Astrocyte of the cerebellum (primary cell): ENCODE results near the gene IGLON5.

Experiments
- DNase-seq: peaks from one replicate; pipeline ENCODE4 v3.0.0-alpha.2; 2011; ENCODE audit warnings: low read depth
- H3K4me3 ChIP-seq: 2 replicates; pipeline ENCODE4 v1.5.1; 2011; ENCODE audit warnings: mild to moderate bottlenecking, low read depth, low read length, moderate library complexity
- CTCF ChIP-seq: IDR thresholded peaks from 2 replicates; pipeline ENCODE4 v1.5.1; 2012; ENCODE audit warnings: low read length, low read depth, moderate library complexity, mild to moderate bottlenecking; ENCODE audit errors: missing control alignments
- in situ Hi-C: cut with HindIII; loops from 2 replicates; pipeline ENCODE4 v1.10.0; 2017; ENCODE audit warnings: low sequenced_read_pairs

The IGLON5 gene

GRCh38 chr19:51359294-51359693, 47.9 kb downstream of the IGLON5 start:
- peak; percentile 79 for DNase-seq
- no peak for TF ChIP-seq CTCF
- H3K4me3 ChIP-seq = no peak overlapping the region
- in situ Hi-C loops = no loop called here

- in situ Hi-C loops = no loop called here
- DNase-seq = no peak
These were observed 49.8 kb downstream of the IGLON5 start for GRCh38 chr19:51361239-51361638.

GRCh38 chr19:51364200-51365106, 53.0 kb downstream of the IGLON5 start:
- in situ Hi-C loops = no loop called here
- no peak overlapping the region for H3K4me3 ChIP-seq
- TF ChIP-seq CTCF = no peak
- DNase-seq = no peak

More at GRCh38 chr19:51361239-51361638, 49.8 kb downstream of the IGLON5 start:
- H3K4me3 ChIP-seq = no peak overlapping the region
- TF ChIP-seq CTCF = no peak

- DNase-seq = no peak
- in situ Hi-C loops = no loop called here
- H3K4me3 ChIP-seq = peak overlapping the region; percentile 63
- peak; percentile 24 for TF ChIP-seq CTCF
These were observed 53.9 kb downstream of the IGLON5 start for GRCh38 chr19:51365211-51365964.

- peak; percentile 2 for TF ChIP-seq CTCF
- no peak for DNase-seq
- H3K4me3 ChIP-seq = peak within 1 kb of the TSS; percentile 63
- in situ Hi-C loops = no loop called here
These were observed 54.5 kb downstream of the IGLON5 start, which contains the start of gene ETFB for GRCh38 chr19:51365965-51366388. TSS of gene ETFB (minus strand) at chr19:51366388. CDS start at chr19:51366326, 62 bp downstream.

- H3K4me3 ChIP-seq = peak overlapping the region; percentile 63
- in situ Hi-C loops = no loop called here
- TF ChIP-seq CTCF = no peak
- peak; percentile 92 for DNase-seq
These were observed 55.2 kb downstream of the IGLON5 start for GRCh38 chr19:51366389-51367254.
